Upper lobe of right lung (tissue), 1 donor: Measurements from ENCODE around the gene ABI2. TPM values are rescaled to one million over a fixed set of nuclear protein-coding genes. Genes with fewer than 3 reads are reported as not detected.
"Not testable (repeated sequence)": the region's sequence is repeated elsewhere in the genome, so short reads cannot be mapped to it uniquely, and the experiment has no call there.

Source experiments
- ATAC-seq: fragments of 200-7000 bp; cut with Tn5 transposase; one replicate; pipeline ENCODE4 v1.9.1; 2020; ENCODE audit warnings: mild to moderate bottlenecking, moderate library complexity
- DNase-seq: peaks from one replicate; pipeline ENCODE4 v3.0.0-alpha.2; 2020
- H3K27ac ChIP-seq: fragments of 200-600 bp; one replicate; pipeline ENCODE4 v1.8.0; 2022
- H3K27me3 ChIP-seq: fragments of 200-600 bp; one replicate; pipeline ENCODE4 v1.8.0; 2022; ENCODE audit warnings: mild to moderate bottlenecking
- H3K36me3 ChIP-seq: fragments of 200-600 bp; one replicate; pipeline ENCODE4 v1.8.0; 2022
- H3K4me1 ChIP-seq: fragments of 200-600 bp; one replicate; pipeline ENCODE4 v1.8.0; 2022
- H3K4me3 ChIP-seq: fragments of 200-600 bp; one replicate; pipeline ENCODE4 v1.8.0; 2022; ENCODE audit warnings: mild to moderate bottlenecking
- H3K9me3 ChIP-seq: fragments of 200-600 bp; one replicate; pipeline ENCODE4 v1.8.0; 2022
- CTCF ChIP-seq: fragments of 200-600 bp; IDR thresholded peaks from one replicate; pipeline ENCODE4 v1.8.0; 2022; ENCODE audit warnings: antibody characterized with exemption
- intact Hi-C: fragments of 100-400 bp; cut with DNase I; formaldehyde crosslinking; loops from one replicate; pipeline ENCODE4 v1.11.0; 2022
- total RNA-seq: library from RNA; stranded (reverse); fragmentation: NEBNext Ultra II Directional; extraction: Animal tissue kit (Norgen Biotek cat#: 25700); gene quantifications from one replicate; pipeline ENCODE4 v1.2.1, GENCODE V29; 2021
- donor health status: DM: no; HTN: yes; CAD: no; lungs with severe emphysema.

ABI2 gene
- total RNA-seq, 1 donor from 2014 or later: 46.3 TPM

DNA sequence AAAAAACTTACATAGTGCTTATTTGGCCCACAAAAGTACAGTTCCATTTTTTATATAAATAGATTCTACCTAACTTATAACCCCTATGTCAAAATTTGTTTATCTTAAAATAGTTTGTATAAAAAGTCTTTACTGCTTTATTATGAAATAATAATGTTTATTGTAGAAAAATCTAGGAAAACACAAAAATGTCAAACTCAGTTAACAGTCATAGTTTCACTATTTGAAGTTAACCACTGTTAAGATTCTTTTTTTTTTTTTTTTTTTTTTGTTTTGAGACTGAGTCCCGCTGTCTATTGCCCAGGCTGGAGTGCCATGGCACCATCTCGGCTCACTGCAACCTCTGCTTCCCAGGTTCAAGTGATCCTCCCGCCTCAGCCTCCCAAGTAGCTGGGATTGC lies 26.5 kb upstream of the ABI2 start:
- H3K27me3 ChIP-seq: no peaks in the 10 kb centered on the region
- TF ChIP-seq CTCF: no peak
- intact Hi-C loops: no loop called here
- no peak overlapping the region for H3K27ac ChIP-seq
- H3K36me3 ChIP-seq: peaks cover 39% of the 10 kb centered on the region
- no peak for ATAC-seq
- H3K4me3 ChIP-seq: no peak overlapping the region
- no peaks in the 10 kb centered on the region for H3K4me1 ChIP-seq
- no peaks in the 10 kb centered on the region for H3K9me3 ChIP-seq
- DNase-seq: no peak

DNA sequence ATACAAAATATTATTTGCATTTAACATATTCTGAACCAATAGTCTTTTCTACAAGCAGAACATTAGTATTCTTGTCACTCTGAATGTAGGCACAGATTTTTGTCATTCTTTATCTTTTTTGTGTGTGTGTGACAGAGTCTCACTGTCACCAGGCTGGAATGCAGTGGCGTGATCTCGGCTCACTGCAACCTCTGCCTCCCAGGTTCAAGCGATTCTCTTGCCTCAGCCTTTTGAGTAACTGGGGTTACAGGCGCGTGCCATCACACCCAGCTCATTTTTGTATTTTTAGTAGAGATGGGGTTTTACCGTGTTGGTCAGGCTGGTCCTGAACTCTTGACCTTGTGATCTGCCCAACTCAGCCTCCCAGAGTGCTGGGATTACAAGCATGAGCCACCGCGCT lies 25.6 kb upstream of the ABI2 start:
- DNase-seq, H3K4me3 ChIP-seq, intact Hi-C loops, H3K9me3 ChIP-seq, H3K4me1 ChIP-seq, H3K27me3 ChIP-seq, H3K27ac ChIP-seq, ATAC-seq: not testable (repeated sequence)
- peaks cover 30% of the 10 kb centered on the region for H3K36me3 ChIP-seq

DNA sequence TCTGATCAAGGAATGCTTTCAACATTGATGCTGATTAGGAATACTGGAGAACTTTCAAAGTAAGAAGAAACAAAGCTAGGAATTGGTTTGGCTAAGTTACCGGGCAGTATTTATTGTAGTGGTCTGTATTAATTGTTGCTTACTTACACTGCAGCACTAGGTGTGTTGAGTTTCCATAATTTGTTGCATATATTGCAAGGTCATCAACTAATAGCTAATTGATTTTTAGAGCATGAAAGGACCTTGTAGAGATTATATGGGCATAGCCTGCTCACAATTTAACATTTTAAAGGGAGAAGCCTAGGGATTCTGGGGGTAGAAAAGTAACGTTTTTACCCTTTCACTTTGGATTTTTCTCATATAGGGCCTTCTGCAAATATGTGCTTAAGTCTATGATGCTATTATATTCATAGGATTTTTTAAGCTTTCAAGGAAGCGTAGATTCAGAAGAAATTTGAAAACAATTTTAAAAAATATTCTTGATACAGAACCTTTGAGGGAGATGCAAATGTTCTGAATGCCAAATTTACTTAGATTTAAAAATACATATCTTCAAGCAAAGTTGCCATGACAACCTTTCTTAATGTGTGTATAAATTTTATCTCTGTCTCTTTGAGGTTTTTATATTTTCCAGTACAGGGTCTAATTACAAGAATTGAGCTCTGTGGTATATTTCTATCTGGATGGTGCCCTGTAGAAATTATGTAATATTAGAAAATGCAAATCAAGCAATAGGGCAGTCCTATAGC lies 17.3 kb upstream of the ABI2 start:
- Histone ChIP-seq H3K9me3 (no peaks in the 10 kb centered on the region), H3K4me1 (no peaks in the 10 kb centered on the region), H3K27me3 (no peaks in the 10 kb centered on the region), H3K27ac (no peak overlapping the region), H3K36me3 (peaks cover 7% of the 10 kb centered on the region), H3K4me3 (no peak overlapping the region)
- intact Hi-C loops: no loop called here
- ATAC-seq (no peak), DNase-seq (no peak)
- no peak for TF ChIP-seq CTCF

- DNase-seq (no peak), ATAC-seq (no peak)
- Histone ChIP-seq H3K4me1 (peaks cover 18% of the 10 kb centered on the region), H3K36me3 (no peaks in the 10 kb centered on the region), H3K27me3 (no peaks in the 10 kb centered on the region), H3K9me3 (no peaks in the 10 kb centered on the region), H3K4me3 (no peak overlapping the region), H3K27ac (no peak overlapping the region)
- no peak for TF ChIP-seq CTCF
- intact Hi-C loops: no loop called here
Observed at GRCh38 chr2:203326356-203326755, 1.8 kb upstream of the ABI2 start.

DNA sequence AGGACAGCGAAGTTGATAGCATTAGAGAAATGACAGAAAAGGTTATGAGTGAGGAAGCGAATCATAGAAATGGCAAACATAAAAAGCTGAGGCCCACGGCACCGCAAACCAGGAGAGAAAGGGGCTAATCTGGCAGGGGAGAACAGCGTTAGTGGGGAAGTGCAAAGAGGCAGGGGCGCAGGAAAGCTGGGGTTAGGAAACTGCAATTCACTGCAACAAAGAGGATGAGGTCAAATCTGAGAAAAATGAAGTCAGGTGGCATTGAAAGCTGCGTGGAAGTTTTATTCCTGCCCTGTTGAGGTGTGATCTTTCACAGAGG lies 653 bp upstream of the ABI2 start:
- no peaks in the 10 kb centered on the region for H3K36me3 ChIP-seq
- peak overlapping the region; percentile 85 for H3K27ac ChIP-seq
- no peaks in the 10 kb centered on the region for H3K9me3 ChIP-seq
- ATAC-seq: no peak
- intact Hi-C loops: no loop called here
- DNase-seq: no peak
- H3K27me3 ChIP-seq: no peaks in the 10 kb centered on the region
- H3K4me1 ChIP-seq: peaks cover 18% of the 10 kb centered on the region
- peak overlapping the region; percentile 97 for H3K4me3 ChIP-seq
- no peak for TF ChIP-seq CTCF

GRCh38 chr2:203328760-203329540 lies 756 bp downstream of the ABI2 start:
- H3K4me1 ChIP-seq: peaks cover 18% of the 10 kb centered on the region
- H3K27me3 ChIP-seq: no peaks in the 10 kb centered on the region
- ATAC-seq (peak; percentile 76), DNase-seq (peak; percentile 74)
- intact Hi-C loops: no loop called here
- H3K36me3 ChIP-seq: no peaks in the 10 kb centered on the region
- H3K4me3 ChIP-seq: peak overlapping the region; percentile 97
- TF ChIP-seq CTCF: no peak
- no peaks in the 10 kb centered on the region for H3K9me3 ChIP-seq
- H3K27ac ChIP-seq: peak overlapping the region; percentile 85
